Mucosa of gallbladder (tissue), 1 donor: ENCODE measurements around the gene CCR6. TPM values are rescaled to one million over a fixed set of nuclear protein-coding genes. Genes with fewer than 3 reads are reported as not detected.

ENCODE experiments used
- DNase-seq: peaks from one replicate; pipeline ENCODE4 v3.0.0-alpha.2; 2020; ENCODE audit warnings: low spot score
- total RNA-seq: library from RNA; stranded (reverse); gene quantifications from one replicate; pipeline ENCODE4 v1.2.1, GENCODE V29; 2021
- donor health status: DM: no; HTN: no; CAD: no.

CCR6 gene
- total RNA-seq, 1 donor from 2014 or later = 1.3 TPM

DNA sequence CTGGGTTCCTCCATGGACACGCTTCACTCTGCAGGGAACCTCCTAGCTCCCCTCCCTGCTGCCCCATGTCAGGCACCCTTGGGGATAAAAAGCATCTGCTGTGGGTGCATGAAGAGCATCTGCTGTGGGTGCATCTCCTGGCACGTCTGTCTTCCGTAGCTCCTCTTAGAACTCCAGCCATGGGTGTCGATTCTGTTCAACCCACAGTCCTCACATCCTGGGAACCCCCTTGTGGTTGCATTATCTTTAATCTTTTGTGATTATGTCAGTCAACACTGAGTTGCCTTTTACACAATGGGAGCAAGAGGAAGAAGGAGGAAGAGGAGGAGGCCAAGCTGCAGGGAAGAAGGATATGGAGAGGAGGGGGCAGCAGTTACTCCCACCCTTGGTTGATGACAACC is 24.1 kb upstream of the CCR6 start:
- DNase-seq = no peak

GRCh38 chr6:167099707-167100106 is 23.2 kb upstream of the CCR6 start:
- DNase-seq = no peak

DNA sequence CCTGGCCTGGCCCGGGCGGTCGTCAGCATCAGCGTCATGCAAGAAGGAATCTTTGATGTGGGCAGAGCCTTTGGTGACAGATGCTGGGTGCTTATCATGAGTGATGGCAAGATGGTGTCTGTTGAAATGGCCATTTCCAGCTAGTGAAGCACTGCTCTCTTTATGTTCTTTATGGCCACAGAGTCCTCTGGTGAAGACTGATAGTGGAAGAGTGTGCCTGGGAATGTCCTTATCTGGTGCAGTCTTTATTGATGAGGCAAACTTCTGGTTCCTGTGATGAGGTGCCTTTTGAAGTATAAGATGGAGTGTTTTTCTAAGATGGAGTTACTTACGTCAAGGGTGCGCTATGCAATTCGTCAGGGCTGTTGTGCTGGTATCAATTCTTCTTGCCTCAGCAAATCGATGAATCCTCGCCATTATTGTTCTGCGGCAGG is 22.6 kb upstream of the CCR6 start:
- DNase-seq = no peak

DNA sequence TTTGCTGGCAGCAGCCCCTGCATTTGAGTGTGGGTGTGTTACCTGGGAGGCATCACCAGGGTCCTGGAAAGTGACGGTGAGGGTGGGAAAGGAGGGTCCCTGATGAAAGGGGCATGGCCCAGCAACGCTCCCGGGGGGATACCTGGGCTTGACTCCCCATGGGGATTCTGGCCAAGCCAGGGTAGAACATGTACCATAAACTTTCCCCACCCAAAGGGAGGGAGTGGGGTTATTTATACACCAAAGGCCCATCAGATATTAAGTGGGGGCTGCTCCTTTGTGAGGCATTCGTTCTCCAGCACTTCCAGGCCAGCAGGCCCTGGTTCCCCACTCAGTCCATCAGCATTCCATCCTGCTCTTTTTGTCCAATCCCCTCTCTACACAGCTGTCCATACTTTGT is 20.6 kb upstream of the CCR6 start:
- no peak for DNase-seq

- DNase-seq = no peak
Measured at GRCh38 chr6:167103041-167103891, 19.6 kb upstream of the CCR6 start.

GRCh38 chr6:167104388-167104787 is 18.5 kb upstream of the CCR6 start:
- no peak for DNase-seq

DNA sequence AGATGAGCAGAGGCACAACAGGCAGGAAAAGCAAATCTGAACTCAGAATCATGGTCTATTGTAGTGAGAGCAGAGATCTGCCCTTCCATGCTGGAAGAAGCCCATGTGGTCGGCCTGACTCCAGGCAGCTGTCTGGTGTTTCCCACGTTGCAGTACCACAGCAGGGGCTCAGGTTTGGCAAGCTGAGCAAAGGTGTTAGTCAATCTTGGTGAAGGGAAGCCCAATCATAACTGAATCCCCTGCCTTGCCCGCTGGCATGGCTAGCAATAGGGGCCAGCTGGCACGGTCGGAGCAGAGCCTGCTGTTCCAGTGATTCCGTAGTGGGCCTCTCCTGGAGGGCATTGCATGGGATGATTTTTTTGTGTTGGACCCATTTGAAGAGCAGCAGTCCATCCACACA is 17.8 kb upstream of the CCR6 start:
- no peak for DNase-seq

- no peak for DNase-seq
Measured at GRCh38 chr6:167106406-167106805, 16.5 kb upstream of the CCR6 start.

DNA sequence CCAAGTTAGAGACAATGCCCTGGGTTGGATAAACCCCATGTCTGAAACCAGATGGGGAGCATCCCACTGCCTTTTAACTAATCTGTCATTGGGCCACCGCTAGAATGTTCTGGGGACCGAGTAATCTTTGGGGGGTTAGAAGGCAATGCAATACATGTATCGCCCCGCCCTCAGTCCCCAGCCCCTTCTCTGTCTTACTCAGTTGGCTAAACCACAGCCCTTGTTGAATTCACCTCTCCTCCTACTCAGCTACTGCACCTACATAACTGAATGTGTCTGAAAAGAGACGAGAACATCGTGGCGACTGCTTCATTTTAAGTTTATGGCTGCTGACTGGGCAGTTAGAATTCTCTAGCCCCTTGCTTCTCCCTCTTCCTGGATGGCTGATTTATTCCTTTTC is 15.1 kb upstream of the CCR6 start:
- no peak for DNase-seq

DNA sequence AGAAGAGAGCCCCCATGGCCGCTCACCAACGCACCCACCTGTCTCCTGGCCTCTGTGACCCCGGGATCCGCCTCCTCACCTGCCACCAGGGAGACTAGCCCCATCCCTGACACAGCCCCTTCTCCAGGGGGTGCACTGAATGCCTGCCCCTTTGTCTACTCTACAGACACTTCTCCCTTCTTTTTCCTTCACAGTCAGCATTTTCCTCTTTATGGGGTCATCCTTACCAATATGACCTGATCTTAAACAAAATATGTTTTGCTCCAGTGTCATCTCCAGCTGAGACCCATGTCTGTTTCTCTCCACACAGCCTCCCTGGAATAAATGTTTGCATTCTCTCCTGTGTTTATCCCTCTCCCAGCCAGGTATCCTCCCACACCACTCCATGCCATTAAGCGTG is 14.6 kb upstream of the CCR6 start:
- DNase-seq = no peak

- no peak for DNase-seq
Measured at GRCh38 chr6:167109651-167110050, 13.2 kb upstream of the CCR6 start.

DNA sequence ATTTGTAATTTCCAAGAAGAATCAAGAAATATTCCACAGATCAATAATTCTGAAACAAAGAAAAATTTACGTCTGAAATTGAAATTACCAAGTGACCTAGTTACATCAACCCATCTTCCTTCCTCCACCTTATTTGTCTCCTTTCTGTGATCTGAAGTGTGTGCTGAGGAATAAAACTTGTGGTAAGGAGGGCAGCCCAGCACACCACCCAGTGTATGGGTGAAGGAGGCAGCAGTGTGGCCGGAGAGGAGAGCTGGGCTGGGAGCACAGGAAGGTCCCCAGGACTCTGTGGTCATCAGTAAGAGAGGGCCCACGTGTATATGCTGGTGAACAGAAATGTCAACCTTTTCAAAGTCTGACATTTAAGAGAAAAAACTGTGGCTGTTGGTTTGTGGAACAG is 11.3 kb upstream of the CCR6 start:
- no peak for DNase-seq

DNA sequence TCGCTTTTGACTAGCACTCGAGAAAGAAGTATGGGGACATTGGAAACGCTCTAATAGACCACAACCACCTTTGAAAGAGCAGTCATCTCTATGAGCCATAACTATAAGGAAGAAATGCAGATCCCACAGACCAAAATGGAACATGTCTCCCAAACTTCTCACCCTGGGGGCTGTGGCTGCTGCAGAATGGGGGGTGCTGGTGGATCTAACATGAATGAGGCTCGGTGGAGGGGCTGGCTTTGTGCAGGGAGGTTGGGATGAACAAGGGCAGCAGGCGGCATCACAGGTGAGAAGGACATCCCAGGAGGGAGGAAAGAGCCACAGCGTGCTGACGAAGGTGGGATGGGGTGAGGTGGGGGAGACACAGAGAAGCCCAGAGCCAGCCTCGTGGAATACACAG is 10.5 kb upstream of the CCR6 start:
- no peak for DNase-seq

DNA sequence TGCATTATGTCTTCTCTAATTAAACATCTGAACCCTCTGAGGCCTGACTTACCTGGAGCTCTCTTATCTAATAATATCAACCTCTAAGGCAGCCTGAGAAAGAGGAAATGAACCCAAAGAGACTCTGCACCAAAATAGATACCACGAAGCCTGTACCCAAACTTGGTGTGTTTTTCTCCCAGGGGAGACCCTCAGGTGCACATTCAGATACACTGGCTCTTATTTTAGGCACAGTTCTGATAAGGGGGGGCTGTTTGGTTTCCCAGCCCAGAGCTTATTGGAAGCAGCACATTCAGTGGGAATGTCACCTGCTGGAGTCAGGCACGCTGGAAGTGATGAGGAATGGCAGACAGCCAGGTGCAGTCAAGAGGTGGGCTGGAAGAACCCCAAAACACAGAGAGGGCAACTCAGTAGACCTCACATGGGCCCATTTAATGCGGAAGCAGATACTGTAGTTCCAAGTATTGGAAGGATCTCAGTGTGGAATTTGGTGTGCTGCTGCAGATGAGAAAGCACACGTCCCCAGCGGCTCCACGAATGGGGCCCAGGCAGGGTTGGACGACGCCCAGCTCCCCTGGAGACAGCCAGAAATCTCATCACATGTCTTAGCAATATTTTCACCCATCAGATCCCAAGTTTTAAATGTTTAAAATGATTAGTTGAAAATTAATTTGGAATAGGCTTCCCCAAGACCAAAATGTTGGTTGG is 9.7 kb upstream of the CCR6 start:
- DNase-seq = no peak

- no peak for DNase-seq
Measured at GRCh38 chr6:167113935-167114910, 8.7 kb upstream of the CCR6 start.

GRCh38 chr6:167115054-167115453 is 7.8 kb upstream of the CCR6 start:
- no peak for DNase-seq

DNA sequence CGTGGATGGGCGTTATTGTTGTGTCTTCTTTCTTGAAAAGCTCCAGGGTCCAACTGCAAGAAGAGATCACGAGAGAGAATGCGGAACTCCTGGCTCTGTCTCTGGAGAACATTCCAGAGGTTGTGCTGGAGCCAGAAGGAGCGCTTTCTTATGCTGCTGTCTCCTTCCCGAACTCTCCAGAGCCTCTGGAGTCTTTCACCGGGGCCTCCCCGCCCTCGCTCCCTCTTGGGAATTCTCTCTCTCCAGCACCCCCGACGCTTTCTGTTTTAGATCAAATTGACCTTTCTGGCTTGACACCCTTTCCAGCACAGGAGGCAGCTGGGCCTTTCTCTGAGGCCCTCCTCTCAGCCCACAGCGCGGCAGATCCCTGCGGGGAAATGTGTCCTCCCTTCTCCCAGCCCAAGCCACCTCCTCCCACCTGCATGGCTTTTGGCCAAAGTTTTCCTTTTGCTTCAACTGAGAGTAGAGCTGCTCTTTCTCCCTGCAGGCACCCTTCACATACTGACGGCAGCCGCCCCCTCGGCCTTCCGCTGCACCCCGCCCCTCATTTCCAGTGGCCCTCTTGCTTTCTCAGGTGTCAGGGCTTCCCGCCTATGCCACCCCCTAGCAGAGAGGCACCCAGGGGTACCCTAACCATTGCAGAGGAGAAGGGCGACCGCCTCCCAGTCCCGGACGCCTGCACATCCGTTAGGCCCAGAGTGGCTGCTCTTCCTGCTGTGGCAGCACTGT is 6.6 kb upstream of the CCR6 start:
- peak; percentile 71 for DNase-seq

GRCh38 chr6:167116838-167117228 is 6.1 kb upstream of the CCR6 start:
- DNase-seq = no peak

DNA sequence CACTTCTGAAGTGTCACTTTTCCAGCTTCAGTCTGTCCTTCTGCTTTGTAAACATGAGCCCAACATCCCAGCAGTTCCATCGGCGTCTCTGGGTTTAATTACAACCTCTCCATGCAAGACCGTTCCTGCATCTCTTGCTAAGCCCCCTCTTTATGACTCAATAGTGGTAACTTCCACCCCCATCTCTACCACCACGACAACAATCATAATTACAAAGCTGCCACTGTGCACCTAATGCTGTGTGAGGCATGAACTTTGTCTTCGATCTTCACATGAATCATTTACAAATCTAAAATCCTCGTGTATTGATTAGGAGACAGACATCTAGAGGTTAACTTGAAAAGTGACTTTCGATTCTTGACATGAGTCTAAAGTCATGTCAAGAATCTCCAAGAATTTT is 4.9 kb upstream of the CCR6 start:
- DNase-seq = no peak

DNA sequence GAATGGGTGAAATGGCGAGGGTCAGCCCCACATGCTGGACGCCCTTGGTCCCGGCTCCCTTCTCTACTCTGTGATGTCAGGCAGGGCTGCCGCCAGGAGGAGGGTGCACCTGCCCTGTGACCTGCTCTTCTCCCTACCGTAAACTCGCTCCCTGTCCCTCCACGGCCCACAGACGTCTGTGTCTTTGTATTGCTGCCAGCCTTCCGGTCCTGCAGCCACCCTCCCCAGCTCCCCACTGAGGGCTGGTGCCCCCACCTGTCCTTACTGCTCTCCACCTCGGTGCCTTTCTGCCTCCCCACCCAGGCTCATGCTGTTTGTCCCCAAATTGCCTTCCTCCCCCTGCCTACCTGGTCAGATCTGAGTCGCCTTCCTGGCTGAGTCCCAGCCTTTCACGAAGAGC is 4.1 kb upstream of the CCR6 start:
- no peak for DNase-seq
